Sigmoid colon (tissue), 4 donors: Measurements from ENCODE around the gene CIAO3.

Source experiments
- CTCF ChIP-seq, 4 experiments: fragments of 450-650 bp in 3 of 4; fragments of 200-600 bp in 1 of 4; IDR thresholded peaks; one replicate each; pipeline ENCODE4 v1.5.1; 2016 to 2019; ENCODE audit warnings: antibody characterized with exemption in 4 of 4, mild to moderate bottlenecking in 3 of 4, moderate library complexity in 2 of 4
- POLR2AphosphoS5 ChIP-seq, 4 donors: sonication (generic); formaldehyde crosslinking; IDR thresholded peaks; one replicate each; pipeline ENCODE4 v1.6.1; 2017; ENCODE audit warnings: antibody characterized with exemption in 4 of 4

DNA sequence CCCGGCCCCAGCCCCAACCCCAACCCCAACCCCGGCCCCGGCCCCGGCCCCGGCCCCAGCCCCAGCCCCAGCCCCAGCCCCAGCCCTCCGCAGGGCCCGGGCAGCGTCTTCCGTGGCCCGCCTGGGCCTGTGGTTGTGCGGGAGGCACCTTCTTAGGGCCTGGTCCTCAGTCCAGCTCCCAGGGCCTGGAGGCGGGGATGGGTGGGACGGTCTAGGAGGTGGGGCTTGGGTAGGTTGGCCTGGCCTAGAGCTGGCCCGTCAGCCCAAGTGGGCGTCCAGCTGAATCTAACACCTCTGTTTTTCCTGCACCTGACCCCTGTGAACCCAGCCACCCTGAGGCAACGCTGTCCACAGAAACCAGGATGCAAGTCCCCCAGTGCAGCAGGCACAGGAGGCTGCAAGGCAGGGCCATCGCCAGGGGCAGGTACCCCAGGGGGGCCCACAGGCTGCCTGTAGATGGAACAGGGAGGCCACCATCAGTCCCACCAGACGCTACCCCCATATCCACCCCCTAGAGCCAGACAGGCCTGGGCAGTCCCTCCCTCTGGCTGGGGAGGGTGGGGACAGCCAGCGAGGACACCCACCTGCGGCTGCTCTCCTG is 28.5 kb upstream of the CIAO3 start:
- TF ChIP-seq POLR2AphosphoS5 (IDR thresholded peaks at IDR 0.05), result no peak
- TF ChIP-seq CTCF (IDR thresholded peaks at IDR 0.05), result no peak
